HFF-Myc (cell line): ENCODE results near the gene PRTN3.

Experiments used
- DNase-seq: peaks from one replicate; pipeline ENCODE4 v3.0.0-alpha.2; 2011; ENCODE audit warnings: low read depth; ENCODE audit errors: extremely low read depth
- H3K4me3 ChIP-seq: replicated peaks from 2 replicates; pipeline ENCODE4 v1.5.1; 2011; ENCODE audit warnings: low read depth, mild to moderate bottlenecking, control low read depth, low read length
- CTCF ChIP-seq: IDR thresholded peaks from 2 replicates; pipeline ENCODE4 v1.5.1; 2012; ENCODE audit warnings: mild to moderate bottlenecking, low read depth, low read length, control low read depth; ENCODE audit errors: missing control alignments

The PRTN3 gene

DNA sequence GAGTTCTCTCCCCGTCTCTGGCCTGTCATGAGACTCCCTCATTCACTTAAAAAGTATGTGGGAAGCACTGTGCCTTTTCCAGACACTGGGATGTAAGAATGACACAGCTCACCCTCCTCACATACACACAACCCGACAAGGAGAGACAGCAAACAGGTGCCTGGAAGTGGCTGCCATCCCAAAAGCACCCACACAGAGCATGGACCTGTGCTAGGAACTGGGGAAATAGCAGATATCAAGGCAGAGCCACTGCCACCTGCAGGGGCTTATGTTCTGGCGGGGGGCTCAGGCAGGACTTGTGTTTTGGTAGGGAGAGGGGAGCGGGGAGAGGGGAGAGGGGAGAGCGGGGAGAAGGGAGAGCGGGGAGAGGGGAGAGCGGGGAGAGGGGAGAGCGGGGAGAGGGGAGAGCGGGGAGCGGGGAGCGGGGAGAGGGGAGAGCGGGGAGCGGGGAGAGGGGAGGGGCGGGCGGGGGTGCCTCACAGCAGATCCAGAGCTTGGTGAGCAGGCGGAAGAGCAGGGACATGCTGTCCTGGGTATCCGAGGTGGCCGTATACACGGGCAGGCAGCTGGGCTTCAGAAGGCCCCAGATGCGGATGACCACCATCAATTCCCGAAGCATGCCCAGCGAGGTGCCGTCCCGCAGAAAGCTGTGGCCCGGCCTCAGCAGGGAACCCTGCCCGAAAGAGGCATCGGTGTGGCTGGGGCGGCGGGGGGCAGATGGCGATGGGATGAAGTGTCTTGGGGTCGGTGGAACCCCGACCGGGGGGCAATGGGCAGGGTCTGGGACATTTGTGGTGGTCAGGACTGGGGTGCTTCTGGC, 30.9 kb downstream of the PRTN3 start:
- no peak for DNase-seq
- TF ChIP-seq CTCF = no peak
- H3K4me3 ChIP-seq = no peak overlapping the region

GRCh38 chr19:872266-872951, 31.6 kb downstream of the PRTN3 start:
- no peak for TF ChIP-seq CTCF
- DNase-seq = no peak
- no peak overlapping the region for H3K4me3 ChIP-seq

- no peak for TF ChIP-seq CTCF
- no peak for DNase-seq
- H3K4me3 ChIP-seq = no peak overlapping the region
Observed at GRCh38 chr19:873084-873483, 32.3 kb downstream of the PRTN3 start.

- H3K4me3 ChIP-seq = no peak overlapping the region
- DNase-seq = no peak
- no peak for TF ChIP-seq CTCF
Observed at GRCh38 chr19:873561-874041, 32.8 kb downstream of the PRTN3 start.

GRCh38 chr19:875265-875879, 34.6 kb downstream of the PRTN3 start:
- no peak for DNase-seq
- no peak for TF ChIP-seq CTCF

DNA sequence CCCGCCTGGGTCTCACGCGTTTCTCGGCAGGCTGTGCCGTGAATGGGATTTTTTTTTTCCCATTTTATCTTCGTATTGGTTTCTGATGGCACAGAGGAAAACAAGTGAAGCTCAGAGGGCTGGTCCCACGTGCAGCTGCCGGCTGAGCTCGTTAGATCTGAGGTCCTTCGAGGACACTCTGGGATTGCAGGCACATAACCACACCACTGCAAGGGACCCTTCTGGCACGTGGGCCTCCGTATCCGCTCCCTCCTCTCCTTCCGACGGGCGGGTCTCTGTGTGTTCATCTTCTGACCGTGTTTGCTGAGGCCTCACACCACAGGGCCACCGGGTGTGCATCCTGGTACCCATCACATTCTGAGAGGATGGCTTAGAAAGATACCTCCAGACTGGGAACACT, 35.3 kb downstream of the PRTN3 start:
- DNase-seq = no peak
- TF ChIP-seq CTCF = no peak
- H3K4me3 ChIP-seq = no peak overlapping the region

More at GRCh38 chr19:875265-875879, 34.6 kb downstream of the PRTN3 start:
- no peak overlapping the region for H3K4me3 ChIP-seq
